Dedifferentiated amniotic fluid mesenchymal stem cell (primary cell): ENCODE data around the gene SEH1L.
"Not testable (repeated sequence)": the region's sequence is repeated elsewhere in the genome, so short reads cannot be mapped to it uniquely, and the experiment has no call there.

Source experiments
- DNase-seq: peaks from one replicate; pipeline ENCODE4 v3.0.0-alpha.2; 2016; ENCODE audit errors: extremely low spot score

SEH1L gene

GRCh38 chr18:12996661-12997292 lies 49.0 kb downstream of the SEH1L start:
- DNase-seq: no peak

- DNase-seq: not testable (repeated sequence)
Observed at GRCh38 chr18:12997330-12997729, 49.5 kb downstream of the SEH1L start.

GRCh38 chr18:12998332-12999060 lies 50.7 kb downstream of the SEH1L start:
- DNase-seq: no peak

GRCh38 chr18:13003466-13003896 lies 55.7 kb downstream of the SEH1L start:
- no peak for DNase-seq

GRCh38 chr18:13004396-13004795 lies 56.6 kb downstream of the SEH1L start:
- no peak for DNase-seq

- no peak for DNase-seq
Observed at GRCh38 chr18:13005289-13005688, 57.5 kb downstream of the SEH1L start.

GRCh38 chr18:13006531-13007247 lies 58.9 kb downstream of the SEH1L start:
- no peak for DNase-seq

GRCh38 chr18:13007248-13007560 lies 59.4 kb downstream of the SEH1L start:
- DNase-seq: no peak

GRCh38 chr18:13011719-13012118 lies 63.9 kb downstream of the SEH1L start:
- DNase-seq: no peak

GRCh38 chr18:13014232-13014631 lies 66.4 kb downstream of the SEH1L start:
- no peak for DNase-seq

GRCh38 chr18:13014818-13015217 lies 67.0 kb downstream of the SEH1L start:
- no peak for DNase-seq

- no peak for DNase-seq
Observed at GRCh38 chr18:13017247-13017875, 69.5 kb downstream of the SEH1L start.

GRCh38 chr18:13018374-13018773 lies 70.6 kb downstream of the SEH1L start:
- no peak for DNase-seq

GRCh38 chr18:13019301-13019700 lies 71.5 kb downstream of the SEH1L start:
- DNase-seq: no peak

- DNase-seq: no peak
Observed at GRCh38 chr18:13022644-13023043, 74.8 kb downstream of the SEH1L start.

- no peak for DNase-seq
Observed at GRCh38 chr18:13025233-13025632, 77.4 kb downstream of the SEH1L start.

- no peak for DNase-seq
Observed at GRCh38 chr18:13026583-13027270, 78.9 kb downstream of the SEH1L start.

GRCh38 chr18:13028869-13029268 lies 81.1 kb downstream of the SEH1L start:
- no peak for DNase-seq

- DNase-seq: no peak
Observed at GRCh38 chr18:13032173-13032572, 84.4 kb downstream of the SEH1L start.

- peak; percentile 36 for DNase-seq
Observed at GRCh38 chr18:13035249-13035914, 87.6 kb downstream of the SEH1L start.

GRCh38 chr18:13036622-13037320 lies 89.0 kb downstream of the SEH1L start:
- DNase-seq: no peak
